Measurements from ENCODE around the gene ASCC3. TPM values are rescaled to one million over a fixed set of nuclear protein-coding genes. Genes with fewer than 3 reads are reported as not detected.

Gene ASCC3
- polyA plus RNA-seq, 3 donors = 3.4 to 7.0 (median 4.3) TPM

DNA sequence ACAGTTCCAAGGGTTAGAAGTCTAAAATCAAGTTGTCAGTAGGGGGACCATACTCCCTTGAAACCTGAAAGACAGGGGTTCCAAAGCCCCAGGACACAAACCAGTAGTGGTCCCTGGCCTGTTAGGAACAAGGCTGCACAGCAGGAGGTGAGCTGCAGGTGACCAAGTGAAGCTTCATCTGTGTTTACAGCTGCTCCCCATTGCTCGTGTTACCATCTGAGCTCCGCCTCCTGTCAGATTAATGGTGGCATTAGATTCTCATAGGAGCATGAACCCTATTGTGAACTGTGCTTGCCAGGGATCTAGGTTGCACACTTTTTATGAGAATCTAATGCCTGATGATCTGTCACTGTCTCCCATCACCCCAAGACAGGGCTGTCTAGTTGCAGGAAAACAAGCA, 391.1 kb downstream of the ASCC3 start:
- WGBS, 3 donors = 88 to 95% (median 94%) methylated on average over 2 of the region's 2 CpGs
- H3K27ac ChIP-seq (ENCODE audit: low read depth, low read length) = no peak overlapping the region

GRCh38 chr6:100488244-100488643, 392.9 kb downstream of the ASCC3 start:
- 71 to 85% (median 71%) methylated on average over 5 of the region's 5 CpGs for WGBS, 3 donors
- no peak overlapping the region for H3K27ac ChIP-seq (ENCODE audit: low read depth, low read length)

GRCh38 chr6:100487638-100488037, 393.5 kb downstream of the ASCC3 start:
- H3K27ac ChIP-seq (ENCODE audit: low read depth, low read length) = no peak overlapping the region
- WGBS, 3 donors = 88 to 89% (median 89%) methylated on average over 2 of the region's 2 CpGs

GRCh38 chr6:100485268-100485667, 395.9 kb downstream of the ASCC3 start:
- no peak overlapping the region for H3K27ac ChIP-seq (ENCODE audit: low read depth, low read length)

DNA sequence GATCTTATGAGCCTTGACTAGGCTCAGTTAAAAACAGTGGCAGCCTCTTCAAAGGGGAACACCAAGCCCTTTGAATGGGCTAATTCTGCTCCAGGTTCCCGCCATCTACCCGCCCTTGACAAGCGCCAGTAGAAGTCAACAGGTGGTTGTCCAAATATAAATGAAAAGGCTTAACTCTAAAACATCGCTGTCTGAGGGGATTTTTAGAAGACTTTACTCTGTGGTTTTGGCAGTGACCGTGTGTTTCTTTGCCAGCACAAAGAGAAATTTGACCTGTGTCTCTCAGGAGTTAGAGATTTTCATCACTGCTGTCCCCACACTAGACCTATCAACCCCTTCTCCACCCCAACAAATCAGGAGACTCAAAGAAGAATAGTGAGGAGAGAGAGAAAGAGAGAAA, 396.7 kb downstream of the ASCC3 start:
- no peak overlapping the region for H3K27ac ChIP-seq (ENCODE audit: low read depth, low read length)
- WGBS, 3 donors = 75 to 84% (median 76%) methylated on average over 5 of the region's 5 CpGs

DNA sequence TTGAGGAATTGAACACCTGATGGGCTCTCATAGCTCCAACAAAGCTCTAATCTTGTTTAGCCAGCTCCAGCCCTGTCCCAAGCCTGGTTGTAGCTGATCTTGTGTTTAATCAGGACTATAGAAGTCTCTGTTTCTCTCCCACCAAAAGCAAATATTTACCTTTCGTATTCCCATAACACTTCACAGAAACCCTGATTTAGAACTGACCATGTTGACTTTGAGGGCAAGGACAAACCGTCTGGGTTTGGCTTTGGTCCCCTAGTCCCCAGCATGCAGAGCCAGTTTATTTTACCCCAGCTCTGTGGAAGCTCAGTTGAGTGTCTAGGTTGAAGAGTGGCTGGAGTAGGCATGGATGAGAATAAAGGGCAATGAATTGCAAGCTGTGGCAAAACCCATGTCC, 398.4 kb downstream of the ASCC3 start:
- WGBS, 3 donors = 38 to 83% (median 82%) methylated on average over 2 of the region's 2 CpGs
- no peak overlapping the region for H3K27ac ChIP-seq (ENCODE audit: low read depth, low read length)

GRCh38 chr6:100479179-100480035, 401.7 kb downstream of the ASCC3 start:
- 71 to 80% (median 72%) methylated on average over 3 of the region's 3 CpGs for WGBS, 3 donors
- no peak overlapping the region for H3K27ac ChIP-seq (ENCODE audit: low read depth, low read length)

- no peak overlapping the region for H3K27ac ChIP-seq (ENCODE audit: low read depth, low read length)
- 81 to 85% (median 82%) methylated on average over 10 of the region's 10 CpGs for WGBS, 3 donors
Observed at GRCh38 chr6:100475554-100476320, 405.4 kb downstream of the ASCC3 start.

GRCh38 chr6:100473182-100473581, 407.9 kb downstream of the ASCC3 start:
- no peak overlapping the region for H3K27ac ChIP-seq (ENCODE audit: low read depth, low read length)
- 57 to 64% (median 63%) methylated on average over 1 of the region's 1 CpG for WGBS, 3 donors

DNA sequence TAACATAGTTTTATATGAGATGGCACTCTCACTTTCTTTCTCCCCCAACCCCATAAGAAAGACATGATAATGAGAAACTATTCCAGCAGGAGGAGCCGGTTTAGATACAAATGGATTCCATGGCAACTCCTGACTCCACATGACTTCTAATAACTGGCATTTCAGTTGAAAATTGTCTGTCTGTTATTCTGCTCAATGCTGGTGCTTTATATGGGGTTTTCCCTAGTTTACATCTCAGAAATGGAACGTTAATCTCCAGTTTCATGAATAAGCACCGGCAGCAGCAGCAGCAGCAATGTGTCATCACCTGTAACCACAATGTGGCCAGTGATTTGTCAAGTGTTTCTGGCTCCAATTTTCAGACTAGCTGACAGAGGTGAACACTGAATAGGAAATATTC, 408.5 kb downstream of the ASCC3 start:
- WGBS, 3 donors = 23 to 50% (median 26%) methylated on average over 3 of the region's 3 CpGs
- no peak overlapping the region for H3K27ac ChIP-seq (ENCODE audit: low read depth, low read length)

GRCh38 chr6:100470422-100471120, 410.6 kb downstream of the ASCC3 start:
- no peak overlapping the region for H3K27ac ChIP-seq (ENCODE audit: low read depth, low read length)
- 64 to 70% (median 69%) methylated on average over 5 of the region's 5 CpGs for WGBS, 3 donors

DNA sequence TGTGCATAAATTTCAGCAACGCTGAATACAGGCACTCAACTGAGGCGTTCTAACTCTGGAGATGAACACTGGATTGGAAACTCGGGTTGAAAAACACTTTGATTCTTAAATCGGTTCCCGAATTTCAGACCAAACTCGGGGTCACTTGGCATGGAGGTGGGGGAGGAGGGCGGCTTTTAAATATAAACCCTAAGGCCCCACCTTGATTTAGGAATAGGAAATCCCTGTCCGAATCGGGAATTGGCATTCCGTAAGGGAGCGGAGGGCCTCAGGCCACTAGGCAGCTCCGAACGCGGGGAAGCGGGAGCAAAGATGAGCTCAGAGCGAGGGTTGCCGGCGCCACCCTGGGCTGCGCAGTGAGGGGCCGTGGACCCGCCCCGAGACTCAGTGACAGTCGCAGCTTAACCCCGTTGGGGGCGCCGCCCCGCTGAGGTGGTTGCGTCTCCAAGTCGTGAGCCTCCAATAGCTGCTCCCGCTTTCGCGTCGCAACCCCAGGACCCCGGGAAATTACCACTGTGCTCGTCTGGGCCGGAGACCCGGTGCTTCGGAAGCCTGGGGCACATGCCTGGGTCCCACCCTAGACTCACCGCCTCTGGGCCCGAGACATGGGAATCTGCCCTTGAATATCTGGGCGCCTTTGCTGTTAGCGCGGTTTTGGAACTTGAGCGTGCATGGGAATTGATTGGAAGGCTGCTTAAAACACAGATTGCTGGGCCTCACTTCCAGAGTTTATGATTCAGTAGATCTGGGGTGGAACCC, 411.8 kb downstream of the ASCC3 start:
- H3K27ac ChIP-seq (ENCODE audit: low read depth, low read length) = no peak overlapping the region
- WGBS, 3 donors = 17 to 62% (median 17%) methylated on average over 39 to 44 of the region's 44 CpGs

GRCh38 chr6:100468016-100468622, 413.0 kb downstream of the ASCC3 start:
- 30 to 68% (median 35%) methylated on average over 6 of the region's 6 CpGs for WGBS, 3 donors

GRCh38 chr6:100467129-100468015, 413.8 kb downstream of the ASCC3 start:
- no peak overlapping the region for H3K27ac ChIP-seq (ENCODE audit: low read depth, low read length)

More at GRCh38 chr6:100468016-100468622, 413.0 kb downstream of the ASCC3 start:
- no peak overlapping the region for H3K27ac ChIP-seq (ENCODE audit: low read depth, low read length)

DNA sequence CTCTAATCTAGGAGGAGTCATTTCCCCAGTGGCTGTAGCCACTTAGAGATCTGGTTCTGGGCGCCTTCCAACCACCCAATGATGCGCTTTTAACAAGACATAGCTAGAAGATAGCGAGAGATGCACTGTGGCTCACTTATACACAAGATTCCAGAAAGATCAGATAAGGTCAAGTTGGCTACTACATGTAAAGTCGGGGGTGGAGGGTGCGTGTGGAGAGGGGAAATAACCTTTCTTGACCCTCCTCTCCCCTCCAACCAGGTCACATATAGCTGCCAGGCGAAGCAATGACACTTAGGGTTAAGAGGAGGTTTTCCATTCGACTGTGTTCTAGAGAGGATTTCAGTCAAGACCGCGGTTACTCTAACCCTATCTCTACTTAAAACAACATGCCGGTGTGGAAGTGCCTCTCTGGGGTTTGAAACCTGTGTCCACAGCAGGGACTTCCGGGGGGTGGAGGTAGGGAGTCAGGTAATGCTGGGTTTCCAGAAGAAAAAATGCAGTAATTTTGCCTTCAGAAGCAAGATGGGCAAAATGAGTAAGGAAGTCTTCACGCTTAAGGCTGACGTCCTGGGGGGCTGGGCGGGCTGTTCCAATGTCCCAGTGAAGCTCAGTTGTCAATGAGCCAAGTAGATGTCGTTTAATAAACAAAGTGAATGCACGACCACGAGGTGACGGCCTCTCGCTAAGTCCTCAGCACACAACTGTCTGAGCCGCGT, 414.6 kb downstream of the ASCC3 start:
- 5 to 43% (median 8%) methylated on average over 21 of the region's 21 CpGs for WGBS, 3 donors
- no peak overlapping the region for H3K27ac ChIP-seq (ENCODE audit: low read depth, low read length)

More at GRCh38 chr6:100467129-100468015, 413.8 kb downstream of the ASCC3 start:
- WGBS, 3 donors = 10 to 59% (median 11%) methylated on average over 49 of the region's 49 CpGs

- no peak overlapping the region for H3K27ac ChIP-seq (ENCODE audit: low read depth, low read length)
- WGBS, 3 donors = 11 to 44% (median 14%) methylated on average over 20 of the region's 20 CpGs
Observed at GRCh38 chr6:100465701-100466409, 415.3 kb downstream of the ASCC3 start.
